Tibial nerve (tissue), 4 donors: ENCODE measurements around the gene PLA2G2E.

Experiments used
- CTCF ChIP-seq, 5 experiments: fragments of 200-600 bp in 3 of 5; fragments of 450-650 bp in 2 of 5; sonication (generic) in 3 of 5; IDR thresholded peaks; one replicate each; pipeline ENCODE4 v1.5.1; 2016 to 2019; ENCODE audit warnings: antibody characterized with exemption in 5 of 5, mild to moderate bottlenecking in 3 of 5, moderate library complexity in 2 of 5
- EP300 ChIP-seq, 2 donors: sonication (generic); formaldehyde crosslinking; IDR thresholded peaks; one replicate each; pipeline ENCODE4 v1.6.1; 2017; ENCODE audit warnings: antibody characterized with exemption in 2 of 2, mild to moderate bottlenecking in 1 of 2
- POLR2A ChIP-seq, 2 donors: fragments of 450-650 bp; IDR thresholded peaks; one replicate each; pipeline ENCODE4 v1.6.1; 2017; ENCODE audit warnings: antibody characterized with exemption in 2 of 2, mild to moderate bottlenecking in 2 of 2, moderate library complexity in 2 of 2

- TF ChIP-seq CTCF (IDR thresholded peaks at IDR 0.05) = no peak
- no peak for TF ChIP-seq EP300 (IDR thresholded peaks at IDR 0.05)
- TF ChIP-seq POLR2A (IDR thresholded peaks at IDR 0.05) = no peak
Observed at GRCh38 chr1:19910650-19911049, 12.8 kb downstream of the PLA2G2E start.
